SK-N-SH treated with all-trans-retinoic acid at 6 μM for 48 hours (cell line): ENCODE data around the gene LAMA2.

ENCODE experiments used
- ARNTL ChIP-seq: fragments of 450-650 bp; formaldehyde crosslinking; IDR thresholded peaks from 2 replicates; pipeline ENCODE4 v1.5.0; 2020; ENCODE audit warnings: low read depth, mild to moderate bottlenecking, moderate library complexity, borderline replicate concordance
- GLIS3 ChIP-seq: fragments of 250-450 bp; sonication (Bioruptor Pico); IDR thresholded peaks from 2 replicates; pipeline ENCODE4 v1.5.0; 2020; ENCODE audit warnings: mild to moderate bottlenecking, moderate library complexity
- RARB ChIP-seq: fragments of 250-450 bp; sonication (Bioruptor Pico); IDR thresholded peaks from 2 replicates; pipeline ENCODE4 v1.8.0; 2021; ENCODE audit warnings: mild to moderate bottlenecking, moderate library complexity
- ZFP3 ChIP-seq: fragments of 250-450 bp; sonication (Bioruptor Pico); IDR thresholded peaks from 2 replicates; pipeline ENCODE4 v1.5.0; 2020; ENCODE audit warnings: mild to moderate bottlenecking, moderate library complexity
- ZFP30 ChIP-seq: fragments of 450-650 bp; formaldehyde crosslinking; IDR thresholded peaks from 2 replicates; pipeline ENCODE4 v1.5.0; 2022; ENCODE audit warnings: mild to moderate bottlenecking, moderate library complexity
- TF ChIP-seq, protein P1 (sequence below): fragments of 250-450 bp; sonication (Bioruptor Pico); IDR thresholded peaks from 2 replicates; pipeline ENCODE4 v1.5.0; 2020; ENCODE audit warnings: mild to moderate bottlenecking, moderate library complexity
- TF ChIP-seq, protein P2 (sequence below): fragments of 250-450 bp; sonication (Bioruptor Pico); IDR thresholded peaks from 2 replicates; pipeline ENCODE4 v1.5.1; 2021; ENCODE audit warnings: mild to moderate bottlenecking, moderate library complexity
- TF ChIP-seq, protein P3 (sequence below): fragments of 250-450 bp; sonication (Bioruptor Pico); IDR thresholded peaks from 2 replicates; pipeline ENCODE4 v1.8.0; 2020; ENCODE audit warnings: mild to moderate bottlenecking, moderate library complexity, borderline replicate concordance
- TF ChIP-seq, protein P4 (sequence below): fragments of 250-450 bp; sonication (Bioruptor Pico); IDR thresholded peaks from 2 replicates; pipeline ENCODE4 v1.8.0; 2021; ENCODE audit warnings: low read depth, mild to moderate bottlenecking, moderate library complexity, borderline replicate concordance

DNA sequence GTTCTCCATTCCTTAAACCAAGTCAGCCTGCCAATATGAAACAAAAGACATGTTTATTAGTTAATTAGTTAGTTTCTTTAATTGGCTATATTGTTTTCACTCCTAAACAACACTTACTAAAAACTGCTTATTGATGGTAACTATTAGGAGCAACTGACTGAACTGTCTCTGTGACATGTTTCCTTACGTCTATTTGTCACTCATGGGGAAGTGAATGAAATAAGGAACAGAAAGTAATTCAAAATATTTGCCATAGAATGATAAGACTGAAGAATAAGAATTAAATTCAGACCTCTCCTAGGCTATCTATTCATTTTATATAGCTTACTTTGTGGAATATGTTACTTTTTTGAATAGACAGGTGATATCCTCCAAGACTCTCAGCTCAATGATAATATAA lies 217.2 kb downstream of the LAMA2 start:
- TF ChIP-seq, protein P1, sequence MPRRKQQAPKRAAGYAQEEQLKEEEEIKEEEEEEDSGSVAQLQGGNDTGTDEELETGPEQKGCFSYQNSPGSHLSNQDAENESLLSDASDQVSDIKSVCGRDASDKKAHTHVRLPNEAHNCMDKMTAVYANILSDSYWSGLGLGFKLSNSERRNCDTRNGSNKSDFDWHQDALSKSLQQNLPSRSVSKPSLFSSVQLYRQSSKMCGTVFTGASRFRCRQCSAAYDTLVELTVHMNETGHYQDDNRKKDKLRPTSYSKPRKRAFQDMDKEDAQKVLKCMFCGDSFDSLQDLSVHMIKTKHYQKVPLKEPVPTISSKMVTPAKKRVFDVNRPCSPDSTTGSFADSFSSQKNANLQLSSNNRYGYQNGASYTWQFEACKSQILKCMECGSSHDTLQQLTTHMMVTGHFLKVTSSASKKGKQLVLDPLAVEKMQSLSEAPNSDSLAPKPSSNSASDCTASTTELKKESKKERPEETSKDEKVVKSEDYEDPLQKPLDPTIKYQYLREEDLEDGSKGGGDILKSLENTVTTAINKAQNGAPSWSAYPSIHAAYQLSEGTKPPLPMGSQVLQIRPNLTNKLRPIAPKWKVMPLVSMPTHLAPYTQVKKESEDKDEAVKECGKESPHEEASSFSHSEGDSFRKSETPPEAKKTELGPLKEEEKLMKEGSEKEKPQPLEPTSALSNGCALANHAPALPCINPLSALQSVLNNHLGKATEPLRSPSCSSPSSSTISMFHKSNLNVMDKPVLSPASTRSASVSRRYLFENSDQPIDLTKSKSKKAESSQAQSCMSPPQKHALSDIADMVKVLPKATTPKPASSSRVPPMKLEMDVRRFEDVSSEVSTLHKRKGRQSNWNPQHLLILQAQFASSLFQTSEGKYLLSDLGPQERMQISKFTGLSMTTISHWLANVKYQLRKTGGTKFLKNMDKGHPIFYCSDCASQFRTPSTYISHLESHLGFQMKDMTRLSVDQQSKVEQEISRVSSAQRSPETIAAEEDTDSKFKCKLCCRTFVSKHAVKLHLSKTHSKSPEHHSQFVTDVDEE (CRISPR knock-in tag): no peak
- TF ChIP-seq GLIS3 (no peak), RARB (CRISPR knock-in tag) (no peak), ZFP30 (CRISPR knock-in tag) (no peak), ARNTL (no peak), ZFP3 (CRISPR knock-in tag) (no peak)
- TF ChIP-seq, protein P2, sequence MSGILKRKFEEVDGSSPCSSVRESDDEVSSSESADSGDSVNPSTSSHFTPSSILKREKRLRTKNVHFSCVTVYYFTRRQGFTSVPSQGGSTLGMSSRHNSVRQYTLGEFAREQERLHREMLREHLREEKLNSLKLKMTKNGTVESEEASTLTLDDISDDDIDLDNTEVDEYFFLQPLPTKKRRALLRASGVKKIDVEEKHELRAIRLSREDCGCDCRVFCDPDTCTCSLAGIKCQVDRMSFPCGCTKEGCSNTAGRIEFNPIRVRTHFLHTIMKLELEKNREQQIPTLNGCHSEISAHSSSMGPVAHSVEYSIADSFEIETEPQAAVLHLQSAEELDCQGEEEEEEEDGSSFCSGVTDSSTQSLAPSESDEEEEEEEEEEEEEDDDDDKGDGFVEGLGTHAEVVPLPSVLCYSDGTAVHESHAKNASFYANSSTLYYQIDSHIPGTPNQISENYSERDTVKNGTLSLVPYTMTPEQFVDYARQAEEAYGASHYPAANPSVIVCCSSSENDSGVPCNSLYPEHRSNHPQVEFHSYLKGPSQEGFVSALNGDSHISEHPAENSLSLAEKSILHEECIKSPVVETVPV: no peak
- TF ChIP-seq, protein P3, sequence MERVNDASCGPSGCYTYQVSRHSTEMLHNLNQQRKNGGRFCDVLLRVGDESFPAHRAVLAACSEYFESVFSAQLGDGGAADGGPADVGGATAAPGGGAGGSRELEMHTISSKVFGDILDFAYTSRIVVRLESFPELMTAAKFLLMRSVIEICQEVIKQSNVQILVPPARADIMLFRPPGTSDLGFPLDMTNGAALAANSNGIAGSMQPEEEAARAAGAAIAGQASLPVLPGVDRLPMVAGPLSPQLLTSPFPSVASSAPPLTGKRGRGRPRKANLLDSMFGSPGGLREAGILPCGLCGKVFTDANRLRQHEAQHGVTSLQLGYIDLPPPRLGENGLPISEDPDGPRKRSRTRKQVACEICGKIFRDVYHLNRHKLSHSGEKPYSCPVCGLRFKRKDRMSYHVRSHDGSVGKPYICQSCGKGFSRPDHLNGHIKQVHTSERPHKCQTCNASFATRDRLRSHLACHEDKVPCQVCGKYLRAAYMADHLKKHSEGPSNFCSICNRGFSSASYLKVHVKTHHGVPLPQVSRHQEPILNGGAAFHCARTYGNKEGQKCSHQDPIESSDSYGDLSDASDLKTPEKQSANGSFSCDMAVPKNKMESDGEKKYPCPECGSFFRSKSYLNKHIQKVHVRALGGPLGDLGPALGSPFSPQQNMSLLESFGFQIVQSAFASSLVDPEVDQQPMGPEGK: no peak
- TF ChIP-seq, protein P4, sequence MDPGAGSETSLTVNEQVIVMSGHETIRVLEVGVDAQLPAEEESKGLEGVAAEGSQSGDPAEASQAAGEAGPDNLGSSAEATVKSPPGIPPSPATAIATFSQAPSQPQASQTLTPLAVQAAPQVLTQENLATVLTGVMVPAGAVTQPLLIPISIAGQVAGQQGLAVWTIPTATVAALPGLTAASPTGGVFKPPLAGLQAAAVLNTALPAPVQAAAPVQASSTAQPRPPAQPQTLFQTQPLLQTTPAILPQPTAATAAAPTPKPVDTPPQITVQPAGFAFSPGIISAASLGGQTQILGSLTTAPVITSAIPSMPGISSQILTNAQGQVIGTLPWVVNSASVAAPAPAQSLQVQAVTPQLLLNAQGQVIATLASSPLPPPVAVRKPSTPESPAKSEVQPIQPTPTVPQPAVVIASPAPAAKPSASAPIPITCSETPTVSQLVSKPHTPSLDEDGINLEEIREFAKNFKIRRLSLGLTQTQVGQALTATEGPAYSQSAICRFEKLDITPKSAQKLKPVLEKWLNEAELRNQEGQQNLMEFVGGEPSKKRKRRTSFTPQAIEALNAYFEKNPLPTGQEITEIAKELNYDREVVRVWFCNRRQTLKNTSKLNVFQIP (CRISPR knock-in tag): no peak
